PFSK-1 (cell line): ENCODE measurements around the gene DIP2A.

Experiments
- FOXP2 ChIP-seq: optimal IDR thresholded peaks from 2 replicates; pipeline ENCODE3; 2011; ENCODE audit warnings: borderline replicate concordance, control low read depth, inconsistent platforms; ENCODE audit not compliant: insufficient read depth; ENCODE audit errors: extremely low read length, extremely low read depth
- POLR2AphosphoS5 ChIP-seq: IDR thresholded peaks from 2 replicates; pipeline ENCODE4 v1.6.1; 2012; ENCODE audit warnings: low read depth, mild to moderate bottlenecking, control low read depth, low read length, moderate library complexity
- REST ChIP-seq, 2 experiments: IDR thresholded peaks; 2 replicates each; pipeline versions ENCODE4 v1.6.1 to v1.8.0; 2011 to 2012; ENCODE audit warnings: low read depth in 2 of 2, low read length in 2 of 2, control low read depth in 1 of 2, inconsistent platforms in 1 of 2, mild to moderate bottlenecking in 1 of 2, moderate library complexity in 1 of 2; ENCODE audit not compliant: insufficient read depth in 1 of 2

GRCh38 chr21:46597896-46598343 lies 139.2 kb downstream of the DIP2A start:
- TF ChIP-seq POLR2AphosphoS5 (no peak), FOXP2 (no peak), REST (IDR thresholded peaks at IDR 0.05; ENCODE audit: insufficient read depth in 1 of 2, low read depth in 2 of 2, low read length in 2 of 2) (no peak)
